Stomach (tissue), 9 donors: ENCODE results near the gene TCIRG1. TPM values are rescaled to one million over a fixed set of nuclear protein-coding genes. Genes with fewer than 3 reads are reported as not detected.

Source experiments
- DNase-seq, 2 donors: peaks; one replicate each; pipeline versions ENCODE4 v3.0.0 to v3.0.0-alpha.2; 2013 to 2019
- H3K27ac ChIP-seq, 5 donors: fragments of 200-600 bp in 4 of 5; sonication (generic) in 4 of 5; one replicate each; pipeline ENCODE4 v1.5.1; 2013 to 2019; ENCODE audit warnings: mild to moderate bottlenecking in 1 of 5, moderate library complexity in 1 of 5
- H3K27me3 ChIP-seq, 3 donors: fragments of 200-600 bp; sonication (generic); one replicate each; pipeline ENCODE4 v1.5.1; 2017 to 2019; ENCODE audit warnings: mixed run types in 1 of 3
- H3K36me3 ChIP-seq, 4 donors: fragments of 200-600 bp; sonication (generic); 1 replicate in 3 of 4; 2 replicates in 1 of 4; pipeline ENCODE4 v1.5.1; 2016 to 2019
- H3K4me1 ChIP-seq, 4 donors: fragments of 200-600 bp; sonication (generic); one replicate each; pipeline ENCODE4 v1.5.1; 2016 to 2019
- H3K4me3 ChIP-seq, 4 donors: fragments of 200-600 bp; sonication (generic) in 3 of 4; one replicate each; pipeline ENCODE4 v1.5.1; 2016 to 2019; ENCODE audit warnings: mild to moderate bottlenecking in 1 of 4
- H3K9me3 ChIP-seq, 4 donors: fragments of 200-600 bp; sonication (generic); one replicate each; pipeline ENCODE4 v1.5.1; 2016 to 2019
- EP300 ChIP-seq: sonication (generic); formaldehyde crosslinking; IDR thresholded peaks from one replicate; pipeline ENCODE4 v1.6.1; 2017; ENCODE audit warnings: antibody characterized with exemption
- POLR2A ChIP-seq, 4 donors: fragments of 450-650 bp; IDR thresholded peaks; one replicate each; pipeline ENCODE4 v1.6.1; 2016; ENCODE audit warnings: antibody characterized with exemption in 4 of 4, control low read depth in 2 of 4, mild to moderate bottlenecking in 1 of 4, moderate library complexity in 1 of 4
- POLR2AphosphoS5 ChIP-seq, 3 donors: sonication (generic); formaldehyde crosslinking; IDR thresholded peaks; one replicate each; pipeline ENCODE4 v1.6.1; 2016; ENCODE audit warnings: antibody characterized with exemption in 3 of 3
- WGBS, 5 donors: extraction: QIAGEN DNeasy Blood & Tissue Kit in 3 of 5; methylation state at CpG; one replicate each; pipeline versions ENCODE4 v1.1.5 to v1.1.7; 2013 to 2018; 5-methylcytosine and 5-hydroxymethylcytosine counted together
- intact Hi-C: fragments of 100-400 bp; cut with DNase I; formaldehyde crosslinking; loops from one replicate; pipeline ENCODE4 v1.15.1; 2023; ENCODE audit warnings: low total_unique reads
- polyA plus RNA-seq, 3 donors: library from polyadenylated mRNA; stranded (reverse); fragments of 200-250 nt; gene quantifications; one replicate each; pipeline ENCODE4 v1.2.3, GENCODE V29; 2013
- total RNA-seq, 5 donors: library from RNA; depleted of rRNA; stranded (reverse); fragments of >200 nt; gene quantifications; one replicate each; pipeline versions ENCODE4 v1.1.0 to v1.2.3, GENCODE V29; 2014 to 2016
- TF ChIP-seq, protein P1 (sequence below), 7 experiments: fragments of 450-650 bp in 4 of 7; fragments of 200-600 bp in 3 of 7; sonication (generic) in 3 of 7; IDR thresholded peaks; one replicate each; pipeline ENCODE4 v1.5.1; 2016 to 2019; ENCODE audit warnings: antibody characterized with exemption in 7 of 7, control low read depth in 2 of 7, mild to moderate bottlenecking in 1 of 7
- donor health status: healthy with polysubstance abuse.
- donor health status: Bipolar disorder and iron deficiency.
- donor health status: healthy.

TCIRG1 gene
- total and polyA plus RNA-seq, 8 donors = 46.3 to 835 (median 192) TPM

DNA sequence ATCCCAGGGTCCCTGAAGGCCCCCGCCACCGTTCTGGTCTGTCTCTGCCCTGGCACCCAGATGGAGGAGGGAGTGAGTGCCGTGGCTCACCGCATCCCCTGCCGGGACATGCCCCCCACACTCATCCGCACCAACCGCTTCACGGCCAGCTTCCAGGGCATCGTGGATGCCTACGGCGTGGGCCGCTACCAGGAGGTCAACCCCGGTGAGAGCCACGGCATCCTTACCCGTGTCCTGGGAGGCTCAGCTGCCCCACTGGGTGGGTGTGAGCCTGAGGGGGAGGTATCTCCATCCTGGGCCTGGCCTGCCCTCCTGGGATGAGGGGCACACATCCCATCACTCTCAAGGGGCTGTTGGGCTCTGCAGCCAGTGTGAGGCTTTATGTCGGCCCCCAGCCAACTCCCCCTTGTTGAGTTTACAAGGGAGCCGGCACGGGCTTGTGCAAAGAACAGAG is 6.1 kb downstream of the TCIRG1 start:
- peaks cover 23 to 45% (median 36%) of the 10 kb centered on the region in 4 donors for H3K4me1 ChIP-seq
- intact Hi-C loops = no loop called here
- H3K4me3 ChIP-seq = no peak overlapping the region
- H3K9me3 ChIP-seq = no peaks in the 10 kb centered on the region
- WGBS, 5 donors = 89 to 97% (median 96%) methylated on average over 8 to 18 of the region's 18 CpGs
- TF ChIP-seq, protein P1, sequence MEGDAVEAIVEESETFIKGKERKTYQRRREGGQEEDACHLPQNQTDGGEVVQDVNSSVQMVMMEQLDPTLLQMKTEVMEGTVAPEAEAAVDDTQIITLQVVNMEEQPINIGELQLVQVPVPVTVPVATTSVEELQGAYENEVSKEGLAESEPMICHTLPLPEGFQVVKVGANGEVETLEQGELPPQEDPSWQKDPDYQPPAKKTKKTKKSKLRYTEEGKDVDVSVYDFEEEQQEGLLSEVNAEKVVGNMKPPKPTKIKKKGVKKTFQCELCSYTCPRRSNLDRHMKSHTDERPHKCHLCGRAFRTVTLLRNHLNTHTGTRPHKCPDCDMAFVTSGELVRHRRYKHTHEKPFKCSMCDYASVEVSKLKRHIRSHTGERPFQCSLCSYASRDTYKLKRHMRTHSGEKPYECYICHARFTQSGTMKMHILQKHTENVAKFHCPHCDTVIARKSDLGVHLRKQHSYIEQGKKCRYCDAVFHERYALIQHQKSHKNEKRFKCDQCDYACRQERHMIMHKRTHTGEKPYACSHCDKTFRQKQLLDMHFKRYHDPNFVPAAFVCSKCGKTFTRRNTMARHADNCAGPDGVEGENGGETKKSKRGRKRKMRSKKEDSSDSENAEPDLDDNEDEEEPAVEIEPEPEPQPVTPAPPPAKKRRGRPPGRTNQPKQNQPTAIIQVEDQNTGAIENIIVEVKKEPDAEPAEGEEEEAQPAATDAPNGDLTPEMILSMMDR (IDR thresholded peaks at IDR 0.05) = no peak
- no peak for TF ChIP-seq POLR2AphosphoS5 (IDR thresholded peaks at IDR 0.05)
- TF ChIP-seq EP300 = no peak
- no peak for TF ChIP-seq POLR2A (IDR thresholded peaks at IDR 0.05)
- DNase-seq = no peak
- peaks cover 61 to 89% (median 84%) of the 10 kb centered on the region in 4 donors for H3K36me3 ChIP-seq
- no peaks in the 10 kb centered on the region for H3K27me3 ChIP-seq
- H3K27ac ChIP-seq = no peak overlapping the region

DNA sequence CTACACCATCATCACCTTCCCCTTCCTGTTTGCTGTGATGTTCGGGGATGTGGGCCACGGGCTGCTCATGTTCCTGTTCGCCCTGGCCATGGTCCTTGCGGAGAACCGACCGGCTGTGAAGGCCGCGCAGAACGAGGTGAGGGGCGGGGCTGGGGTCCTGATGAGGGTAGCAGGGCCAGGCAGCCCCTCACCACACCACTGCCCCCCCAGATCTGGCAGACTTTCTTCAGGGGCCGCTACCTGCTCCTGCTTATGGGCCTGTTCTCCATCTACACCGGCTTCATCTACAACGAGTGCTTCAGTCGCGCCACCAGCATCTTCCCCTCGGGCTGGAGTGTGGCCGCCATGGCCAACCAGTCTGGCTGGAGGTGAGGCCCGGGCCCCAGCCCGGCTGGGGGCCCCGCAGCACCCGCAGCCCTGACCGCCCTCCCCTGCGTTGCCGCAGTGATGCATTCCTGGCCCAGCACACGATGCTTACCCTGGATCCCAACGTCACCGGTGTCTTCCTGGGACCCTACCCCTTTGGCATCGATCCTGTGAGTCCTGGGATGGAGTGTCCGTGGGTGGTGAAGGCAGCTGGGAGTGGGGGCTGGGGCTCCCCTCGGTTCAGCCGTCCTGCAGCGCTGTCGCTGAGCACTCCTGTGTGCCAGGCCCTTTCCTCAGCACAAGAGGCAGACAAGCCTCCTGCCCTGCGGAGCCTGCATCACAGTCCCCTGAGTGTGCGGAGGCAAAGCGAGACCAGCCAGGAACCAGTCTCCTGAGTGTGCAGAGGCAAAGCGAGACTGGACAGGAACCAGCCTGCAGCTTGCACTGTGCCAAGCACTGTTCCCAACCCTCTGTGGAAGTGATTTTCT is 8.8 kb downstream of the TCIRG1 start:
- TF ChIP-seq POLR2AphosphoS5 (IDR thresholded peaks at IDR 0.05) (no peak), POLR2A (IDR thresholded peaks at IDR 0.05) (no peak), EP300 (no peak)
- TF ChIP-seq, protein P1 (IDR thresholded peaks at IDR 0.05) = no peak
- no peak for DNase-seq
- Histone ChIP-seq H3K9me3 (no peaks in the 10 kb centered on the region), H3K27ac (no peak overlapping the region), H3K27me3 (no peaks in the 10 kb centered on the region), H3K4me3 (no peak overlapping the region), H3K36me3 (peaks cover 65 to 100% (median 99%) of the 10 kb centered on the region in 4 donors), H3K4me1 (peaks cover under 1 to 27% (median 16%) of the 10 kb centered on the region in 4 donors)
- intact Hi-C loops = no loop called here
- 88 to 93% (median 92%) methylated on average over 31 to 37 of the region's 37 CpGs for WGBS, 5 donors

DNA sequence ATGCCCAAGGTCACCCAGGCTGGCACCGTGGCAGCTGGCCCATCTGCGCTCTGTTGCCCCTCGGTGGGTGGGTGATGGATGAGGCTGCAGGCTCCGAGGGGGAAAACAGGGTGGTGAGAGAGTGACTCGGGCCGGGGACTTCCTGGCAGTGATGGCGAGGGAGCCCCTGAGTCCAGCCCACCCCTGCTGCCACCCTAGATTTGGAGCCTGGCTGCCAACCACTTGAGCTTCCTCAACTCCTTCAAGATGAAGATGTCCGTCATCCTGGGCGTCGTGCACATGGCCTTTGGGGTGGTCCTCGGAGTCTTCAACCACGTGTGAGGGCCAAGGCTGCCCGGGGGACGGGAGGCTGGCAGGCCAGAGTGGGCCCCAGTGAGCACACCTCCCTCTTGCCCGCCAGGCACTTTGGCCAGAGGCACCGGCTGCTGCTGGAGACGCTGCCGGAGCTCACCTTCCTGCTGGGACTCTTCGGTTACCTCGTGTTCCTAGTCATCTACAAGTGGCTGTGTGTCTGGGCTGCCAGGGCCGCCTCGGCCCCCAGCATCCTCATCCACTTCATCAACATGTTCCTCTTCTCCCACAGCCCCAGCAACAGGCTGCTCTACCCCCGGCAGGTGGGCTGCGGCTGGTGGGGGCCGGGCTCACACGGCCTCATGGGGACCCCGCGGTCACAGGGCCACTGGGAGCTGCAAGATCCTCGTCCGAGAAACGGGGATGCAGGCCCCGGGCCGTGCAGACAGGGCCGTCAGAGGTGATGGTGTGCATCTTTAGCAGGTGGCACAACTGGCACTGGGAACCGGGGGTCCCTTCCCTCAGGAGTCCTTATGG is 10.1 kb downstream of the TCIRG1 start:
- no peak overlapping the region for H3K4me3 ChIP-seq
- H3K27ac ChIP-seq = no peak overlapping the region
- TF ChIP-seq, protein P1 (IDR thresholded peaks at IDR 0.05) = no peak
- TF ChIP-seq EP300 (no peak), POLR2AphosphoS5 (IDR thresholded peaks at IDR 0.05) (no peak)
- 86 to 90% (median 88%) methylated on average over 28 to 35 of the region's 35 CpGs for WGBS, 5 donors
- H3K36me3 ChIP-seq = peaks cover 58 to 100% (median 99%) of the 10 kb centered on the region in 4 donors
- intact Hi-C loops = no loop called here
- DNase-seq = no peak
- no peaks in the 10 kb centered on the region for H3K9me3 ChIP-seq
- no peaks in the 10 kb centered on the region for H3K27me3 ChIP-seq
- peaks cover 0 to 15% (median 7%) of the 10 kb centered on the region in 4 donors for H3K4me1 ChIP-seq
